ENCODE data around the gene RPL21.

GRCh38 chr13:27257233-27257568 is 5.8 kb downstream of the RPL21 start:
- TF ChIP-seq POLR2AphosphoS5 (IDR thresholded peaks at IDR 0.05) (no peak), POLR2A (IDR thresholded peaks at IDR 0.05) (no peak)
